Endodermal cell (in vitro differentiated cells): Measurements from ENCODE around the gene PHF12. TPM values are rescaled to one million over a fixed set of nuclear protein-coding genes. Genes with fewer than 3 reads are reported as not detected.

Source experiments
- DNase-seq: peaks from one replicate; pipeline ENCODE4 v3.0.0-alpha.2; 2017
- H3K27ac ChIP-seq: 2 replicates; pipeline ENCODE4 v1.5.1; 2013; ENCODE audit warnings: mild to moderate bottlenecking, low read depth, low read length, moderate library complexity
- H3K27me3 ChIP-seq: 2 replicates; pipeline ENCODE4 v1.6.1; 2013; ENCODE audit warnings: mild to moderate bottlenecking, low read length, moderate library complexity; ENCODE audit not compliant: insufficient read depth, control insufficient read depth, poor library complexity, severe bottlenecking
- H3K36me3 ChIP-seq: 2 replicates; pipeline ENCODE4 v1.7.0; 2013; ENCODE audit warnings: mild to moderate bottlenecking, low read length, moderate library complexity; ENCODE audit not compliant: control insufficient read depth, insufficient read depth
- H3K4me1 ChIP-seq: one replicate; pipeline ENCODE4 v1.7.0; 2013; ENCODE audit warnings: low read length; ENCODE audit not compliant: control insufficient read depth, insufficient read depth
- H3K4me3 ChIP-seq: 2 replicates; pipeline ENCODE4 v1.5.1; 2013; ENCODE audit warnings: mild to moderate bottlenecking, low read length, moderate library complexity
- H3K9ac ChIP-seq: 2 replicates; pipeline ENCODE4 v1.6.1; 2013; ENCODE audit warnings: mild to moderate bottlenecking, low read length, moderate library complexity; ENCODE audit not compliant: poor library complexity, severe bottlenecking; ENCODE audit errors: extremely low read depth
- H3K9me3 ChIP-seq: 2 replicates; pipeline ENCODE4 v1.6.1; 2013; ENCODE audit warnings: mild to moderate bottlenecking, low read length, moderate library complexity; ENCODE audit not compliant: control insufficient read depth
- H3K27ac Mint-ChIP-seq: 2 replicates; pipeline ENCODE4 v1.8.0; 2020; ENCODE audit warnings: mixed read lengths
- H3K27me3 Mint-ChIP-seq: 2 replicates; pipeline ENCODE4 v1.8.0; 2021; ENCODE audit warnings: mild to moderate bottlenecking, mixed read lengths; ENCODE audit not compliant: insufficient read depth
- H3K36me3 Mint-ChIP-seq: 2 replicates; pipeline ENCODE4 v1.8.0; 2020; ENCODE audit warnings: low read depth, mixed read lengths
- H3K4me1 Mint-ChIP-seq: 2 replicates; pipeline ENCODE4 v1.8.0; 2020; ENCODE audit warnings: mixed read lengths
- H3K4me3 Mint-ChIP-seq: 2 replicates; pipeline ENCODE4 v1.8.0; 2020; ENCODE audit warnings: mild to moderate bottlenecking, moderate library complexity, mixed read lengths
- H3K9me3 Mint-ChIP-seq: 2 replicates; pipeline ENCODE4 v1.8.0; 2020; ENCODE audit warnings: mild to moderate bottlenecking, mixed read lengths
- CTCF ChIP-seq: fragments of 200-600 bp; sonication (generic); conservative IDR thresholded peaks from 2 replicates; pipeline ENCODE4 v1.5.0; 2021; ENCODE audit warnings: antibody characterized with exemption, mild to moderate bottlenecking
- WGBS, 2 experiments: methylation state at CpG; one replicate each; pipeline versions ENCODE4 v1.1.5 to v1.1.7; 2013; ENCODE audit warnings: missing lambda C conversion rate in 2 of 2, mixed read lengths in 1 of 2; ENCODE audit not compliant: insufficient coverage in 1 of 2, insufficient read length in 1 of 2; 5-methylcytosine and 5-hydroxymethylcytosine counted together
- total RNA-seq, 2 donors: library from RNA; stranded (reverse); fragmentation: NEBNext Ultra II Directional in 1 of 2; extraction: Animal tissue kit (Norgen Biotek cat#: 25700) in 1 of 2; gene quantifications; 2 replicates in 1 of 2; 3 replicates in 1 of 2; pipeline ENCODE4 v1.2.1, GENCODE V29; 2021

Gene PHF12
- total RNA-seq, 2 donors from 2014 or later, result 60.0 to 61.0 TPM

GRCh38 chr17:28997806-28998205 is 46.5 kb upstream of the PHF12 start:
- no peak for TF ChIP-seq CTCF
- Mint-ChIP-seq H3K27me3 (peaks cover 23% of the 10 kb centered on the region), H3K9me3 (no peaks in the 10 kb centered on the region), H3K4me1 (peaks cover 26% of the 10 kb centered on the region), H3K36me3 (no peaks in the 10 kb centered on the region), H3K4me3 (no peak overlapping the region), H3K27ac (no peak overlapping the region)
- H3K27ac ChIP-seq, result no peak overlapping the region
- no peaks in the 10 kb centered on the region for H3K27me3 ChIP-seq
- H3K4me1 ChIP-seq, result peaks cover 2% of the 10 kb centered on the region
- H3K9me3 ChIP-seq, result no peaks in the 10 kb centered on the region
- DNase-seq, result no peak
- WGBS, 2 experiments, result 67 to 100% methylated on average over 1 of the region's 1 CpG
- H3K9ac ChIP-seq, result no peak overlapping the region
- H3K4me3 ChIP-seq, result no peak overlapping the region
- H3K36me3 ChIP-seq, result no peaks in the 10 kb centered on the region

GRCh38 chr17:28996554-28997096 is 45.3 kb upstream of the PHF12 start:
- H3K4me3 Mint-ChIP-seq, result no peak overlapping the region
- no peaks in the 10 kb centered on the region for H3K36me3 Mint-ChIP-seq
- no peak for DNase-seq
- no peaks in the 10 kb centered on the region for H3K9me3 ChIP-seq
- H3K27me3 ChIP-seq, result no peaks in the 10 kb centered on the region
- WGBS, 2 experiments, result 83 to 100% methylated on average over 2 to 5 of the region's 5 CpGs
- no peak for TF ChIP-seq CTCF
- H3K4me1 ChIP-seq, result peaks cover 2% of the 10 kb centered on the region
- no peak overlapping the region for H3K27ac ChIP-seq
- H3K36me3 ChIP-seq, result no peaks in the 10 kb centered on the region
- peaks cover 20% of the 10 kb centered on the region for H3K27me3 Mint-ChIP-seq
- H3K9me3 Mint-ChIP-seq, result no peaks in the 10 kb centered on the region
- H3K9ac ChIP-seq, result no peak overlapping the region
- H3K4me1 Mint-ChIP-seq, result peaks cover 17% of the 10 kb centered on the region
- no peak overlapping the region for H3K27ac Mint-ChIP-seq
- no peak overlapping the region for H3K4me3 ChIP-seq

GRCh38 chr17:28993645-28994426 is 42.5 kb upstream of the PHF12 start:
- Histone ChIP-seq H3K9ac (no peak overlapping the region), H3K27ac (no peak overlapping the region), H3K4me3 (no peak overlapping the region), H3K27me3 (peaks cover 2% of the 10 kb centered on the region), H3K36me3 (no peaks in the 10 kb centered on the region), H3K4me1 (peaks cover 2% of the 10 kb centered on the region), H3K9me3 (no peaks in the 10 kb centered on the region)
- Mint-ChIP-seq H3K4me3 (no peak overlapping the region), H3K4me1 (peaks cover 2% of the 10 kb centered on the region), H3K27me3 (peaks cover 22% of the 10 kb centered on the region), H3K36me3 (no peaks in the 10 kb centered on the region), H3K9me3 (peaks cover 2% of the 10 kb centered on the region), H3K27ac (no peak overlapping the region)
- no peak for TF ChIP-seq CTCF
- WGBS, 2 experiments, result 91 to 95% methylated on average over 10 to 13 of the region's 13 CpGs
- DNase-seq, result no peak
